BLaER1 treated with 17β-estradiol and CSF1 and Interleukin-3, amounts not matched to agents 10 nM and 100 nM (cell line): ENCODE measurements around the gene VPS13C.

ENCODE experiments used
- H3K27ac ChIP-seq, 11 experiments: shearing (Covaris generic); formaldehyde crosslinking; 2 replicates each; pipeline ENCODE4 v1.8.1; 2022
- H3K27me3 ChIP-seq, 11 experiments: shearing (Covaris generic); formaldehyde crosslinking; 2 replicates each; pipeline ENCODE4 v1.8.1; 2022
- H3K36me3 ChIP-seq, 11 experiments: shearing (Covaris generic); formaldehyde crosslinking; 2 replicates each; pipeline ENCODE4 v1.8.1; 2022
- H3K4me1 ChIP-seq, 10 experiments: shearing (Covaris generic); formaldehyde crosslinking; 2 replicates each; pipeline ENCODE4 v1.8.1; 2022
- H3K4me2 ChIP-seq, 11 experiments: shearing (Covaris generic); formaldehyde crosslinking; 2 replicates each; pipeline ENCODE4 v1.8.1; 2022
- H3K4me3 ChIP-seq, 10 experiments: shearing (Covaris generic); formaldehyde crosslinking; 2 replicates each; pipeline ENCODE4 v1.8.1; 2022
- H3K9ac ChIP-seq, 11 experiments: shearing (Covaris generic); formaldehyde crosslinking; 2 replicates each; pipeline ENCODE4 v1.8.1; 2022
- H3K9me3 ChIP-seq, 11 experiments: shearing (Covaris generic); formaldehyde crosslinking; replicated peaks in 1 of 11; 2 replicates each; pipeline ENCODE4 v1.8.1; 2022
- H4K20me1 ChIP-seq, 11 experiments: shearing (Covaris generic); formaldehyde crosslinking; 2 replicates each; pipeline ENCODE4 v1.8.1; 2022
- Cebpa-rat ChIP-seq, 11 experiments: shearing (Covaris generic); IDR thresholded peaks; 2 replicates each; pipeline ENCODE4 v1.8.1; 2022

Gene VPS13C

DNA sequence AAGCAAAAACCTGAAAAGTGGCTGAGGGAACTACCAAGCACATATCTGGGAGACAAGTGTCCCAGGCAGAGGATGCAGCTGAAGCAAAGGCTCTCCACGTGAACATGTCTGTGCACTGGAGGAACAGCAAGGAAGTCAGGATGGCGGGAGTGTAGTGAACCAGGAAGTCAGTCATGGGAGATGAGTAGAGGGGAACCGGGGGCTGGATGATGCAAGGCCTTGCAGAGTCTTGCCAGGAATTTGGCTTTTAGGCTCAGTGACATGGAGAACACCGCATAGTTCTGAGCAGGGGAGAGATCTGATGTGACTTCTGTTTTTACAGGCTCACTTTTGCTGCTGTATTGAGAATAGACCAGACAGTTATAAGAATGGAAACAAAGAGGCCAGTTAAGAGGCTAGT lies 25.5 kb upstream of the VPS13C start:
- TF ChIP-seq Cebpa-rat (IDR thresholded peaks at IDR 0.05): no peak

DNA sequence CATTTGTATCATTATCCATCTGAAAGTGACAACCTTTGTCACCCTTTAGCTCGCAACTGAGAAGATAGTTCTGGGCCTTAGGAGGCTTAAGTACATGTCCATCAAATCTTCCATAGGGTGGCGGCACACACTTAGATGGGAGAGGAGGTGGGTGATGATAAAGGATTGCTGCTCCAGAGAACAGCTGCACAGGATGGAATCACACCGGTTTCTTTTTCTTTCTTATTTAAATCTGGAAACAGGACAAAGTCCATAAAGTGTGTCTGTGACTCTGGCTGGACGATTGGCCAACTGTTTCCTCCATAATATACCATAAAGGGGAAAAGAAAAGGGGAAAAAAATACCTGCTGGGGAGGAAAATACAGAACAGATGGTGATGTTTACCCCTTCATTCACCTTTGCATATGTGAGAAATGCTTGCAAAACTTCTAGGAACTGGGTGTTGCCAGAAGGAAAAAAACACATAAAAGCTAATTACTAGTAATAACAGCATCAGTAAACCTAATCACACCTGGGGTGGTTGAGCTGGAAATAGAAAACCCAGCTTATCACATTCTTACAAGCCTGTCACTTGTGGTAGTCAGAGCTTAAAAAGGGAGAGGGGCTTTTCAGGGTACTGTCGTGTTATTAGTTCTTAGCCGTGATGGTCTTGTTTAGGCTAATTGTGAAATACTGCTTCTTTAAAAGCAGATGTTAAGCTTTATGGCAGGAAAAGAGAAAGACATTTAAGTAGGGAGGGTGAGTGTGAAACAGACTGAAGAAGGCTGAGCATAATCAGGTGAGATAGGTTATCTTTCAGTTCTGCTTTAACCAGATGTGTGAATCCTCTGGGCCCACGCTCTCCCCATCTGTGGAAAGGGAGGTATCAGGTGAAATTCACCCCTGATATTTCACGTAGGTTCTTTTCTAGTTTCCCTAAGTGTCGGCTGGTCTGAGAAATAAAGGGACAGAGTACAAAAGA lies 23.2 kb upstream of the VPS13C start:
- no peak overlapping the region for H3K4me3 ChIP-seq
- no peak overlapping the region for H3K9ac ChIP-seq
- no peak overlapping the region for H3K27ac ChIP-seq
- H3K9me3 ChIP-seq: peaks cover 13 to 32% (median 23%) of the 10 kb centered on the region in 11 experiments; a peak in 19 of 22 replicates
- H3K4me2 ChIP-seq: no peak overlapping the region
- no peaks in the 10 kb centered on the region for H4K20me1 ChIP-seq
- no peak for TF ChIP-seq Cebpa-rat (IDR thresholded peaks at IDR 0.05)
- peaks cover 0 to 45% (median 0%) of the 10 kb centered on the region in 10 experiments; a peak in 7 of 20 replicates for H3K4me1 ChIP-seq
- H3K36me3 ChIP-seq: no peaks in the 10 kb centered on the region
- no peaks in the 10 kb centered on the region for H3K27me3 ChIP-seq

More for the DNA sequence above, 25.5 kb upstream of the VPS13C start:
- H3K27ac ChIP-seq: peak overlapping the region in 4 of 11 experiments; percentile 3 to 91 (median 81); a peak in 7 of 22 replicates
- peak overlapping the region in 3 of 11 experiments; percentile 13 to 85 (median 77); a peak in 5 of 22 replicates for H3K4me2 ChIP-seq
- H3K4me3 ChIP-seq: no peak overlapping the region
- H3K4me1 ChIP-seq: peaks cover 0 to 55% (median 0%) of the 10 kb centered on the region in 10 experiments; a peak in 7 of 20 replicates
- H3K9ac ChIP-seq: peak overlapping the region in 2 of 11 experiments; percentile 49 to 65; a peak in 4 of 22 replicates
- H3K9me3 ChIP-seq: peaks cover 7 to 32% (median 21%) of the 10 kb centered on the region in 11 experiments; a peak in 19 of 22 replicates
- no peaks in the 10 kb centered on the region for H3K27me3 ChIP-seq
- no peaks in the 10 kb centered on the region for H3K36me3 ChIP-seq
- no peaks in the 10 kb centered on the region for H4K20me1 ChIP-seq

GRCh38 chr15:62079594-62079993 lies 19.3 kb upstream of the VPS13C start:
- Histone ChIP-seq H3K4me2 (peak overlapping the region in 2 of 11 experiments; percentile 19 to 30; a peak in 2 of 22 replicates), H3K9me3 (peaks cover 12 to 23% (median 15%) of the 10 kb centered on the region in 11 experiments; a peak in 19 of 22 replicates), H3K27me3 (no peaks in the 10 kb centered on the region), H4K20me1 (no peaks in the 10 kb centered on the region), H3K27ac (no peak overlapping the region), H3K4me1 (peaks cover 0 to 10% (median 0%) of the 10 kb centered on the region in 10 experiments; a peak in 1 of 20 replicates), H3K36me3 (no peaks in the 10 kb centered on the region), H3K9ac (no peak overlapping the region), H3K4me3 (no peak overlapping the region)
- no peak for TF ChIP-seq Cebpa-rat (IDR thresholded peaks at IDR 0.05)

- Histone ChIP-seq H3K9ac (no peak overlapping the region), H3K9me3 (0 out of 22 replicates have a peak, but pooled peaks cover 0 to 13% (median 0%) of the 10 kb centered on the region in 11 experiments), H3K4me2 (no peak overlapping the region), H3K36me3 (no peaks in the 10 kb centered on the region), H3K4me1 (peaks cover 0 to 10% (median 0%) of the 10 kb centered on the region in 10 experiments; a peak in 1 of 20 replicates), H3K4me3 (no peak overlapping the region), H3K27ac (no peak overlapping the region), H3K27me3 (peaks cover 0 to 5% (median 0%) of the 10 kb centered on the region in 11 experiments; a peak in 1 of 22 replicates), H4K20me1 (no peaks in the 10 kb centered on the region)
- TF ChIP-seq Cebpa-rat (IDR thresholded peaks at IDR 0.05): no peak
These were observed 15.5 kb upstream of the VPS13C start for GRCh38 chr15:62075595-62076277.

- H3K36me3 ChIP-seq: no peaks in the 10 kb centered on the region
- no peak overlapping the region for H3K9ac ChIP-seq
- no peak overlapping the region for H3K27ac ChIP-seq
- peaks cover 0 to 4% (median 0%) of the 10 kb centered on the region in 11 experiments; a peak in 1 of 22 replicates for H3K9me3 ChIP-seq
- peaks cover 35 to 44% (median 39%) of the 10 kb centered on the region in 11 experiments for H3K27me3 ChIP-seq
- H4K20me1 ChIP-seq: peaks cover 0 to 23% (median 10%) of the 10 kb centered on the region in 11 experiments; a peak in 13 of 22 replicates
- H3K4me2 ChIP-seq: no peak overlapping the region
- no peak overlapping the region for H3K4me3 ChIP-seq
- TF ChIP-seq Cebpa-rat (IDR thresholded peaks at IDR 0.05): no peak
- peaks cover 15 to 29% (median 17%) of the 10 kb centered on the region in 10 experiments; a peak in 19 of 20 replicates for H3K4me1 ChIP-seq
These were observed 11.6 kb upstream of the VPS13C start for GRCh38 chr15:62071711-62072308.

- H3K36me3 ChIP-seq: no peaks in the 10 kb centered on the region
- peak overlapping the region in 2 of 11 experiments; percentile 84 to 94; a peak in 4 of 22 replicates for H3K4me2 ChIP-seq
- peak overlapping the region in 1 of 10 experiments; percentile 65; a peak in 1 of 20 replicates for H3K4me3 ChIP-seq
- H4K20me1 ChIP-seq: peaks cover 0 to 26% (median 13%) of the 10 kb centered on the region in 11 experiments; a peak in 13 of 22 replicates
- H3K9ac ChIP-seq: no peak overlapping the region
- peak in 3 of 11 experiments; percentile 38 to 61 (median 50); a peak in 4 of 22 replicates for TF ChIP-seq Cebpa-rat (IDR thresholded peaks at IDR 0.05)
- no peak overlapping the region for H3K27ac ChIP-seq
- H3K4me1 ChIP-seq: peaks cover 18 to 40% (median 21%) of the 10 kb centered on the region in 10 experiments; a peak in 19 of 20 replicates
- peaks cover 0 to 4% (median 0%) of the 10 kb centered on the region in 11 experiments; a peak in 1 of 22 replicates for H3K9me3 ChIP-seq
- peaks cover 52 to 67% (median 61%) of the 10 kb centered on the region in 11 experiments for H3K27me3 ChIP-seq
These were observed 9.3 kb upstream of the VPS13C start for GRCh38 chr15:62069551-62069950.

DNA sequence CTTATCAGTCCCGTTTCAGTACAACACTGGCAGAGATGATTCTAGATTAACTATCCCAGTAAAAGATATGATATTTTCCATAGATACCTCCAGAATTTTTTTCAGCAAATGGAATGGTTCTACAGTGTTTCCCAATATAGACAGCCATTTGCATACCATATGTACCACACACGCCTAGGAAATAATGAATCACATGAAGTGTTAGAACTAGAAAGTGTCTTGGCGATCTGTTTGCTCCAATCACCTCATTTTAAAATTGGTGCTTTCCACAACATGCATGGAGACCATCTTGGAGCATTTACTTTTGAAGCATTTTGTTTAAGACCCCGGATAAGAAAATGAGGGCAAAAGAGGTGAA lies 8.5 kb upstream of the VPS13C start:
- H3K4me2 ChIP-seq: peak overlapping the region; percentile 82 to 94 (median 89)
- no peak for TF ChIP-seq Cebpa-rat (IDR thresholded peaks at IDR 0.05)
- H3K4me3 ChIP-seq: peak overlapping the region in 9 of 10 experiments; percentile 53 to 72 (median 61); a peak in 17 of 20 replicates
- H3K4me1 ChIP-seq: peaks cover 18 to 40% (median 21%) of the 10 kb centered on the region in 10 experiments; a peak in 19 of 20 replicates
- no peaks in the 10 kb centered on the region for H3K36me3 ChIP-seq
- H4K20me1 ChIP-seq: peaks cover 0 to 26% (median 13%) of the 10 kb centered on the region in 11 experiments; a peak in 13 of 22 replicates
- peak overlapping the region in 4 of 11 experiments; percentile 43 to 80 (median 70); a peak in 4 of 22 replicates for H3K9ac ChIP-seq
- peaks cover 0 to 4% (median 0%) of the 10 kb centered on the region in 11 experiments; a peak in 1 of 22 replicates for H3K9me3 ChIP-seq
- peak overlapping the region in 2 of 11 experiments; percentile 22 to 72; a peak in 3 of 22 replicates for H3K27ac ChIP-seq
- peaks cover 52 to 74% (median 68%) of the 10 kb centered on the region in 11 experiments for H3K27me3 ChIP-seq
